Upper lobe of left lung (tissue), 4 donors: Measurements from ENCODE around the gene NOCT.

ENCODE experiments used
- CTCF ChIP-seq, 6 experiments: fragments of 450-650 bp in 4 of 6; fragments of 200-600 bp in 2 of 6; sonication (generic) in 2 of 6; IDR thresholded peaks; one replicate each; pipeline ENCODE4 v1.5.1; 2016 to 2019; ENCODE audit warnings: antibody characterized with exemption in 6 of 6
- EP300 ChIP-seq, 4 donors: sonication (generic); formaldehyde crosslinking; IDR thresholded peaks; one replicate each; pipeline ENCODE4 v1.5.1; 2017; ENCODE audit warnings: antibody characterized with exemption in 4 of 4, control low read depth in 2 of 4
- POLR2A ChIP-seq, 4 donors: fragments of 450-650 bp; IDR thresholded peaks; one replicate each; pipeline ENCODE4 v1.5.1; 2016 to 2017; ENCODE audit warnings: antibody characterized with exemption in 4 of 4, mild to moderate bottlenecking in 2 of 4
- POLR2AphosphoS5 ChIP-seq, 2 donors: sonication (generic); formaldehyde crosslinking; IDR thresholded peaks; one replicate each; pipeline ENCODE4 v1.5.1; 2017; ENCODE audit warnings: antibody characterized with exemption in 2 of 2

DNA sequence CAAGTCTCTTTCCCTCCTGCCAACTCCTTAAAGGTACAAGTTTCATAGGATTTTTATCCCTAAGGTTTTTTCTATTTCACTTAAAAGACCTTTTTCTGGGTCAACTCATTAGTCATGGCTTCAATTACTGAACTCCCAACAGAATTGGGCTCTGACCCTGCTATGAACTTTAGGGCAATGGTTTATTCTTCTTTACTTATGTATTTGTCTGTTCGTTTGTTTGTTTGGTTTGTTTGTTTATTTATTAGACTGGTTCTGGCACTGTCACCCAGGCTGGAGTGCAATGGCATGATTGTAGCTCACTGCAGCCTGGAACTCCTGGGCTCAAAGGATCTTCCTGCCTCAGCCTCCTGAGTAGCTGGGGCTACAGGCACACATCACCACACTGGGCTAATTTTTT is 5.9 kb upstream of the NOCT start:
- TF ChIP-seq POLR2A (IDR thresholded peaks at IDR 0.05) (no peak), CTCF (IDR thresholded peaks at IDR 0.05) (no peak), POLR2AphosphoS5 (IDR thresholded peaks at IDR 0.05) (no peak), EP300 (IDR thresholded peaks at IDR 0.05) (no peak)
